T-cell (primary cell): Measurements from ENCODE around the gene LINGO1. TPM values are rescaled to one million over a fixed set of nuclear protein-coding genes. Genes with fewer than 3 reads are reported as not detected.

Experiments
- ATAC-seq, 4 experiments: fragments of 200-7000 bp in 3 of 4; fragments of 150-1000 bp in 1 of 4; cut with Tn5 transposase; replicated peaks in 1 of 4; 1 replicate in 3 of 4; 2 replicates in 1 of 4; pipeline ENCODE4 v1.10.0; 2021; ENCODE audit warnings: moderate library complexity in 3 of 4, mild to moderate bottlenecking in 2 of 4, moderate number of reproducible peaks in 1 of 4
- CTCF ChIA-PET, 2 donors: fragments of 300-600 bp; sonication (Branson Sonifier 250); formaldehyde crosslinking; loops; one replicate each; lab custom pipeline; 2022; ENCODE audit warnings: antibody characterized with exemption in 2 of 2; lab: Charles Lee
- POLR2A ChIA-PET, 2 donors: fragments of 300-600 bp; sonication (Branson Sonifier 250); formaldehyde crosslinking; loops; one replicate each; lab custom pipeline; 2022; ENCODE audit warnings: antibody characterized with exemption in 2 of 2; lab: Charles Lee
- DNase-seq, 35 experiments: peaks; one replicate each; pipeline versions ENCODE4 v3.0.0 to v3.0.0-alpha.2; 2013 to 2023
- H3K27ac ChIP-seq: one replicate; pipeline ENCODE4 v1.5.1; 2013; ENCODE audit warnings: low read length
- H3K27me3 ChIP-seq, 2 experiments: replicated peaks in 1 of 2; 1 replicate in 1 of 2; 2 replicates in 1 of 2; pipeline versions ENCODE4 v1.6.1 to v1.7.0; 2013; ENCODE audit warnings: low read length in 1 of 2, mixed read lengths in 1 of 2; ENCODE audit not compliant: control insufficient read depth in 2 of 2, insufficient read depth in 2 of 2; ENCODE audit errors: extremely low read depth in 1 of 2
- H3K36me3 ChIP-seq, 2 donors: 1 replicate in 1 of 2; 2 replicates in 1 of 2; pipeline versions ENCODE4 v1.6.1 to v1.7.0; 2013; ENCODE audit warnings: low read length in 1 of 2; ENCODE audit not compliant: control insufficient read depth in 2 of 2, insufficient read depth in 1 of 2; ENCODE audit errors: extremely low read depth in 1 of 2
- H3K4me1 ChIP-seq, 2 experiments: 1 replicate in 1 of 2; 2 replicates in 1 of 2; pipeline versions ENCODE4 v1.6.1 to v1.7.0; 2013; ENCODE audit warnings: low read length in 2 of 2, mixed read lengths in 1 of 2; ENCODE audit not compliant: insufficient read depth in 2 of 2, control insufficient read depth in 1 of 2; ENCODE audit errors: extremely low read depth in 1 of 2
- H3K4me3 ChIP-seq, 2 donors: 1 replicate in 1 of 2; 2 replicates in 1 of 2; pipeline versions ENCODE4 v1.5.1 to v1.7.0; 2013; ENCODE audit warnings: mild to moderate bottlenecking in 2 of 2, low read length in 1 of 2, moderate library complexity in 1 of 2; ENCODE audit not compliant: control insufficient read depth in 1 of 2; ENCODE audit errors: extremely low read depth in 1 of 2
- H3K9me3 ChIP-seq: 2 replicates; pipeline ENCODE4 v1.7.0; 2013
- H3K27ac Mint-ChIP-seq, 2 donors: one replicate each; pipeline ENCODE4 v1.8.0; 2020 to 2021; ENCODE audit warnings: mild to moderate bottlenecking in 2 of 2, mixed read lengths in 2 of 2
- H3K27me3 Mint-ChIP-seq, 2 donors: one replicate each; pipeline ENCODE4 v1.8.0; 2021 to 2022; ENCODE audit warnings: mixed read lengths in 2 of 2
- H3K36me3 Mint-ChIP-seq: one replicate; pipeline ENCODE4 v1.8.0; 2021; ENCODE audit warnings: mixed read lengths
- H3K4me1 Mint-ChIP-seq, 3 donors: one replicate each; pipeline ENCODE4 v1.8.0; 2020 to 2022; ENCODE audit warnings: mixed read lengths in 3 of 3, mild to moderate bottlenecking in 1 of 3
- H3K4me3 Mint-ChIP-seq, 3 donors: one replicate each; pipeline ENCODE4 v1.8.0; 2020 to 2022; ENCODE audit warnings: mild to moderate bottlenecking in 3 of 3, mixed read lengths in 3 of 3, moderate library complexity in 3 of 3
- H3K9me3 Mint-ChIP-seq, 3 donors: one replicate each; pipeline ENCODE4 v1.8.0; 2020 to 2022; ENCODE audit warnings: mixed read lengths in 3 of 3
- WGBS: methylation state at CpG from one replicate; pipeline ENCODE4 v1.1.5; 2013; ENCODE audit warnings: missing lambda C conversion rate; ENCODE audit not compliant: insufficient coverage; 5-methylcytosine and 5-hydroxymethylcytosine counted together
- total RNA-seq, 35 experiments: library from RNA in 6 of 35; stranded (reverse) in 6 of 35; fragments of 120-200 nt in 1 of 35; gene quantifications; one replicate each; pipeline versions ENCODE4 v1.2.1 to v1.2.4 and lab custom pipeline; 2013 to 2026

Gene LINGO1
- total RNA-seq, 5 donors from 2014 or later (not counting 1 experiment from before 2014, with no cell fraction given) = 0.09 to 0.19 TPM; not detected in 3

GRCh38 chr15:77657634-77658238 is 25.0 kb upstream of the LINGO1 start:
- Mint-ChIP-seq H3K4me1 (no peaks in the 10 kb centered on the region), H3K4me3 (no peak overlapping the region), H3K27ac (no peak overlapping the region), H3K27me3 (peaks cover 26 to 44% of the 10 kb centered on the region in 2 donors), H3K36me3 (no peaks in the 10 kb centered on the region), H3K9me3 (peaks cover 0 to 7% (median 0%) of the 10 kb centered on the region in 3 donors)
- Histone ChIP-seq H3K36me3 (no peaks in the 10 kb centered on the region), H3K9me3 (no peaks in the 10 kb centered on the region), H3K27me3 (peaks cover 0 to 62% of the 10 kb centered on the region in 2 experiments), H3K4me3 (no peak overlapping the region), H3K4me1 (no peaks in the 10 kb centered on the region), H3K27ac (no peak overlapping the region)
- ChIA-PET CTCF (no interaction called here), POLR2A (no interaction called here)
- DNase-seq (no peak), ATAC-seq (no peak)
- WGBS = 92% methylated on average over 8 of the region's 23 CpGs

- Histone ChIP-seq H3K9me3 (no peaks in the 10 kb centered on the region), H3K27me3 (peaks cover 0 to 64% of the 10 kb centered on the region in 2 experiments), H3K4me1 (no peaks in the 10 kb centered on the region), H3K27ac (no peak overlapping the region), H3K36me3 (no peaks in the 10 kb centered on the region), H3K4me3 (no peak overlapping the region)
- H3K4me1 Mint-ChIP-seq = no peaks in the 10 kb centered on the region
- ChIA-PET CTCF (no interaction called here), POLR2A (no interaction called here)
- peaks cover 26 to 45% of the 10 kb centered on the region in 2 donors for H3K27me3 Mint-ChIP-seq
- peaks cover 0 to 7% (median 0%) of the 10 kb centered on the region in 3 donors for H3K9me3 Mint-ChIP-seq
- ATAC-seq (no peak), DNase-seq (no peak)
- WGBS = 5% methylated on average over 12 of the region's 12 CpGs
- no peaks in the 10 kb centered on the region for H3K36me3 Mint-ChIP-seq
- H3K27ac Mint-ChIP-seq = no peak overlapping the region
- H3K4me3 Mint-ChIP-seq = no peak overlapping the region
Measured at GRCh38 chr15:77656294-77656693, 23.6 kb upstream of the LINGO1 start.

- no peaks in the 10 kb centered on the region for H3K9me3 ChIP-seq
- H3K4me3 ChIP-seq = no peak overlapping the region
- no peak overlapping the region for H3K27ac ChIP-seq
- peaks cover 0 to 7% (median 0%) of the 10 kb centered on the region in 3 donors for H3K9me3 Mint-ChIP-seq
- peaks cover 0 to 60% of the 10 kb centered on the region in 2 experiments for H3K27me3 ChIP-seq
- DNase-seq (no peak), ATAC-seq (no peak)
- no peaks in the 10 kb centered on the region for H3K36me3 ChIP-seq
- no peaks in the 10 kb centered on the region for H3K4me1 ChIP-seq
- no peaks in the 10 kb centered on the region for H3K4me1 Mint-ChIP-seq
- no peak overlapping the region for H3K4me3 Mint-ChIP-seq
- ChIA-PET POLR2A (no interaction called here), CTCF (no interaction called here)
- H3K27ac Mint-ChIP-seq = no peak overlapping the region
- no peaks in the 10 kb centered on the region for H3K36me3 Mint-ChIP-seq
- WGBS = 34% methylated on average over 3 of the region's 4 CpGs
- peaks cover 21 to 41% of the 10 kb centered on the region in 2 donors for H3K27me3 Mint-ChIP-seq
Measured at GRCh38 chr15:77654975-77655374, 22.3 kb upstream of the LINGO1 start.

GRCh38 chr15:77653832-77654480 is 21.2 kb upstream of the LINGO1 start:
- Mint-ChIP-seq H3K4me1 (no peaks in the 10 kb centered on the region), H3K36me3 (no peaks in the 10 kb centered on the region), H3K4me3 (no peak overlapping the region), H3K9me3 (peaks cover 0 to 7% (median 0%) of the 10 kb centered on the region in 3 donors), H3K27me3 (peaks cover 26 to 37% of the 10 kb centered on the region in 2 donors), H3K27ac (no peak overlapping the region)
- no peak for ATAC-seq
- Histone ChIP-seq H3K9me3 (no peaks in the 10 kb centered on the region), H3K36me3 (no peaks in the 10 kb centered on the region), H3K27me3 (peaks cover 0 to 52% of the 10 kb centered on the region in 2 experiments), H3K27ac (no peak overlapping the region), H3K4me1 (no peaks in the 10 kb centered on the region), H3K4me3 (no peak overlapping the region)
- ChIA-PET CTCF (no interaction called here), POLR2A (no interaction called here)
- WGBS = 70% methylated on average over 3 of the region's 4 CpGs
- DNase-seq = no peak

- Mint-ChIP-seq H3K36me3 (no peaks in the 10 kb centered on the region), H3K4me3 (no peak overlapping the region), H3K27me3 (peaks cover 23 to 28% of the 10 kb centered on the region in 2 donors), H3K27ac (no peak overlapping the region), H3K4me1 (no peaks in the 10 kb centered on the region), H3K9me3 (peaks cover 0 to 7% (median 0%) of the 10 kb centered on the region in 3 donors)
- POLR2A ChIA-PET = no interaction called here
- ATAC-seq (peak in 1 of 4 experiments; percentile 48), DNase-seq (no peak)
- H3K4me1 ChIP-seq = no peaks in the 10 kb centered on the region
- H3K27me3 ChIP-seq = peaks cover 0 to 25% of the 10 kb centered on the region in 2 experiments
- 50% methylated on average over 1 of the region's 2 CpGs for WGBS
- no peaks in the 10 kb centered on the region for H3K9me3 ChIP-seq
- no peak overlapping the region for H3K4me3 ChIP-seq
- no peak overlapping the region for H3K27ac ChIP-seq
- H3K36me3 ChIP-seq = no peaks in the 10 kb centered on the region
- CTCF ChIA-PET = no interaction called here
Measured at GRCh38 chr15:77650265-77650664, 17.6 kb upstream of the LINGO1 start.

- Mint-ChIP-seq H3K4me3 (no peak overlapping the region), H3K27me3 (peaks cover 19 to 26% of the 10 kb centered on the region in 2 donors), H3K36me3 (no peaks in the 10 kb centered on the region), H3K27ac (no peak overlapping the region), H3K9me3 (peaks cover 0 to 7% (median 0%) of the 10 kb centered on the region in 3 donors), H3K4me1 (no peaks in the 10 kb centered on the region)
- Histone ChIP-seq H3K27me3 (peaks cover 0 to 19% of the 10 kb centered on the region in 2 experiments), H3K4me1 (no peaks in the 10 kb centered on the region), H3K36me3 (no peaks in the 10 kb centered on the region), H3K9me3 (no peaks in the 10 kb centered on the region), H3K4me3 (no peak overlapping the region), H3K27ac (no peak overlapping the region)
- ChIA-PET POLR2A (no interaction called here), CTCF (no interaction called here)
- WGBS = no CpG with 5 or more reads among the region's 3 CpGs
- no peak for ATAC-seq
- no peak for DNase-seq
Measured at GRCh38 chr15:77649610-77650009, 16.9 kb upstream of the LINGO1 start.
